ENCODE measurements around the gene VPS13C.

Gene VPS13C

DNA sequence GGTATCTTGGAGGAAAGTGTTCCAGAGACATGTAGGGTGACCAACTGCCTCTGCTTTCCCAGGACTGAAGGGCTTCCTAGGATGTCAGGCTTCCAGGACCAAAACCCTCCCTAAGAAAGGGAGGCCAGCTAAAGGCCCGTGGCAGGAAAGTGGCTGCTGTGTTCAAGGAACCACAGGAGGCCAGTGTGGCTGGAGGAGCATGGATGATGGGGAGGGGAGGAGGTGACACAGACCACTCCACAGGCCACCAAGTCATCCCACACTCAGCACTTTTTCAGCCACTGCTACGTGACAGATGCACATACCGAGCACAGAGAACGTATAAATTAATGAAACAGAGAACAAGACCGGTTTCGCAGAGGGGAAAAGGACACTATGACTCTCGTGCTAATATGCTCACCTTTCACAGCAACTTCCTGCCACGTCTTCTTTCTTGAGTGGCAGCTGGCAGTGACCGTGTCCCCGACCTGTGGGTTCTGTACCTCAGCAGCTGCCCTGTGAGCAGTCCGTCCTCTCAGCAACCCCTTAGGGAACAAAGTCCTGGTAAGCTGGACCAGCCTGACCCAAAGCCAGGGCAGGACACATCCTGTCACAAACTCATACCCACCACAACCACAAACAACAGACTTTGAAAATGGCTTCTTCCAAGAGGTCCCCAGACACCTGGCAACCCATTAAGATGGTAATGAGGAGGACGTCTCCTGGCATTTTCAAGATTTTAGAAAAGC, 244.7 kb downstream of the VPS13C start:
- DNase-seq = no peak

DNA sequence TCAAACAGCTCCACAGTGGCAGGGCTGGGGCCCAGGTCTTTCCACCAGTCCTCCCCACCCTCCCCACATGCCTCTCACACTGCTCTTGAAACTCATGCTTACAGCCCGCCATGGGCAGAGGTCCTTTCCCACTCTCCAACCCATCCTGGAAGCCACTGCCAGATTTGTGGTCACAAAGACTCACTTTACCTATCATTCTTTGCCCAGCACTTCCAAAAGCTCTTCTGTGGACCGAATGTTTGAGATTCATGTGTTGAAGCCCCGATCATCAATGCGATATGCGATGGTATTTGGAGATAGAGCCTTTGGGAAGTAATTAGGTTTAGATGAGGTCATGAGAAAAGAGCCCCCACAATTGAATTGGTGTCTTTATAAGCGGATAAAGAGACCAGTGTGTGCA, 247.8 kb downstream of the VPS13C start:
- DNase-seq = no peak

GRCh38 chr15:61811952-61812351, 248.3 kb downstream of the VPS13C start:
- DNase-seq = no peak

- DNase-seq = no peak
Observed at GRCh38 chr15:61809216-61809615, 251.0 kb downstream of the VPS13C start.

DNA sequence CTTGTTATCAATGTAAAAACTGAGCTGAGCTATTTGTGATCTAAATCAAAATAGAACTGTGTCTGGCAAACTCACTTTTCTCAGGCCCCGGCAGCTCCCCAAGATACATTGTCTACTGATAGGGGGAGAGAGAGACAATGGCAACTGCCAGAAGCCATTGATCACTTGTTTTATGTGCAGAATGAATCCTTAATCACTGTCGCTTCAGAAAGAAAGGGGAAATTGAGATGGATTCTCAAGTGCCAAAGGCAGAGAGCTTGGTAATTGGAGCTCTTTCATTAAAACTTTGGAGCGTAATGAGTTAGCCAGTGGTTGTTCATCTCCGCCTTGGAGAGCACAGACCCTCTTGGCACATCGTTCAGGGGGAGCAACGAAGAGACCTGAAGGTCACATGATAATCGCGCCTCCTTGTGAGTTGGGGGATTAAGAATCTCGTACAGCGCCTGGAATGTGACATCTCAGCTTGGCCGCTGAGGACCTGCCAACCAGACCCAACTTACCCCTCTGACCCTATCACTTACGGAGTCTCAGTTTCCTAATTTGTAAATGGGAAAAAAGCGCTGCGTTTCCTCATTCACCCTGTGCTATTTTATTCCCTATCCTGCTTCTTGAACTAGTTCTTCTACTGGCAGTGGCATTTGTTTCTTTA, 252.8 kb downstream of the VPS13C start:
- DNase-seq = no peak

Measured in stimulated activated CD4-positive, alpha-beta T cell treated with anti-CD3 and anti-CD28 coated beads, Interleukin-4, amount 100 ng/mL, for 4 hours (primary cell).